ENCODE data around the gene ERLIN1. TPM values are rescaled to one million over a fixed set of nuclear protein-coding genes. Genes with fewer than 3 reads are reported as not detected.

ERLIN1 gene
- total RNA-seq, 2 donors from 2014 or later: 7.2 to 10.8 TPM

- Histone ChIP-seq H3K27ac (no peak overlapping the region), H3K36me3 (no peaks in the 10 kb centered on the region), H3K9me3 (peaks cover 0 to 6% of the 10 kb centered on the region in 2 donors), H3K27me3 (no peaks in the 10 kb centered on the region), H3K4me1 (no peaks in the 10 kb centered on the region), H3K4me3 (no peak overlapping the region)
- no peak for TF ChIP-seq CTCF (IDR thresholded peaks at IDR 0.05)
- no peak for DNase-seq (ENCODE audit: low spot score)
Observed at GRCh38 chr10:100100651-100101184, 85.1 kb downstream of the ERLIN1 start.

Other genes starting within 250 kb of the ERLIN1 start
- 1 to 10 TPM; 5.8 to 8.2 TPM for gene DNMBP, start 176.1 kb downstream of the ERLIN1 start, total RNA-seq
- not detected for gene CPN1, start 104.2 kb downstream of the ERLIN1 start, total RNA-seq
- gene CHUK, start 43.6 kb upstream of the ERLIN1 start, total RNA-seq: 10 to 100 TPM in 1 of 2 donors, 1 to 10 TPM in 1; 9.6 to 11.0 TPM
- 10 to 100 TPM in 1 of 2 donors, 1 to 10 TPM in 1; 8.1 to 10.5 TPM for gene CWF19L1, start 81.6 kb upstream of the ERLIN1 start, total RNA-seq
- gene BLOC1S2, start 100.7 kb upstream of the ERLIN1 start, total RNA-seq: 10 to 100 TPM; 18.0 to 30.0 TPM
- not detected for gene PKD2L1, start 144.2 kb upstream of the ERLIN1 start, total RNA-seq
- 10 to 100 TPM in 1 of 2 donors, 1 to 10 TPM in 1; 7.9 to 25.4 TPM for gene SCD, start 161.2 kb upstream of the ERLIN1 start, total RNA-seq